K562 (cell line): Measurements from ENCODE around the gene BPNT1. TPM values are rescaled to one million over a fixed set of nuclear protein-coding genes. Genes with fewer than 3 reads are reported as not detected.
A peak's percentile ranks its signal among the peaks of the same experiment; 100 is the strongest.

Source experiments
- ARID2 ChIP-seq: fragments of 450-650 bp; IDR thresholded peaks from 2 replicates; pipeline ENCODE4 v1.6.1; 2017; ENCODE audit warnings: antibody characterized with exemption, mild to moderate bottlenecking
- CEBPG ChIP-seq, 3 experiments: fragments of 200-800 bp in 1 of 3; sonication (Bioruptor generic) in 1 of 3; sonication (generic) in 1 of 3; formaldehyde crosslinking in 1 of 3; IDR thresholded peaks in 2 of 3; conservative IDR thresholded peaks in 1 of 3; 2 replicates each; pipeline versions ENCODE4 v1.6.1 to v1.8.0; 2016 to 2022; ENCODE audit warnings: missing compliant biosample characterization in 2 of 3, missing genetic modification characterization in 2 of 3, mild to moderate bottlenecking in 1 of 3, missing genetic modification reagents in 1 of 3
- CEBPZ ChIP-seq: fragments of 150-350 bp; IDR thresholded peaks from 2 replicates; pipeline ENCODE4 v1.6.1; 2014; ENCODE audit warnings: low read depth, mild to moderate bottlenecking, low read length, borderline replicate concordance
- GATAD2B ChIP-seq: fragments of 450-650 bp; IDR thresholded peaks from 2 replicates; pipeline ENCODE4 v1.6.1; 2017; ENCODE audit warnings: mild to moderate bottlenecking, borderline replicate concordance
- NR0B1 ChIP-seq: fragments of 450-650 bp; IDR thresholded peaks from one replicate; pipeline ENCODE4 v1.6.1; 2018; ENCODE audit warnings: mild to moderate bottlenecking, moderate library complexity; ENCODE audit not compliant: partially characterized antibody
- NR3C1 ChIP-seq: sonication (generic); formaldehyde crosslinking; IDR thresholded peaks from 2 replicates; pipeline ENCODE4 v1.8.1; 2022; ENCODE audit warnings: missing genetic modification reagents
- PHF20 ChIP-seq: fragments of 450-650 bp; IDR thresholded peaks from 2 replicates; pipeline ENCODE4 v1.6.1; 2018; ENCODE audit not compliant: partially characterized antibody
- PHTF2 ChIP-seq: fragments of 250-450 bp; sonication (Bioruptor Pico); IDR thresholded peaks from 2 replicates; pipeline ENCODE4 v1.5.0; 2021; ENCODE audit warnings: mild to moderate bottlenecking
- PRDM10 ChIP-seq: fragments of 450-650 bp; IDR thresholded peaks from 2 replicates; pipeline ENCODE4 v1.6.1; 2018; ENCODE audit not compliant: partially characterized antibody
- PTTG1 ChIP-seq: fragments of 450-650 bp; IDR thresholded peaks from 2 replicates; pipeline ENCODE4 v1.6.1; 2016; ENCODE audit warnings: low read depth, mild to moderate bottlenecking, missing genetic modification characterization, missing compliant biosample characterization
- SMAD4 ChIP-seq: fragments of 250-450 bp; sonication (Bioruptor Pico); conservative IDR thresholded peaks from 2 replicates; pipeline ENCODE4 v1.8.0; 2021; ENCODE audit warnings: inconsistent platforms, mild to moderate bottlenecking, moderate library complexity
- U2AF1 ChIP-seq: fragments of 200-400 bp; formaldehyde crosslinking; optimal IDR thresholded peaks from 2 replicates; pipeline ENCODE3; 2017; ENCODE audit warnings: mild to moderate bottlenecking, low read depth, low read length, moderate library complexity
- USF2 ChIP-seq: sonication (generic); formaldehyde crosslinking; IDR thresholded peaks from 2 replicates; pipeline ENCODE4 v1.5.0; 2020; ENCODE audit warnings: missing genetic modification reagents
- YBX1 ChIP-seq: fragments of 450-650 bp; IDR thresholded peaks from 2 replicates; pipeline ENCODE4 v1.7.1; 2016; ENCODE audit warnings: mild to moderate bottlenecking
- polyA plus RNA-seq, 8 experiments: library from polyadenylated mRNA; depleted of rRNA in 4 of 8; stranded (reverse) in 5 of 8; unstranded in 3 of 8; fragments of >200 nt; fragmentation: Nextera tagmentation in 2 of 8; fragmentation: Illumina TruSeq in 1 of 8; extraction: Ambion mirVana in 2 of 8; extraction: Trizol in 1 of 8; gene quantifications; 2 replicates each; pipeline versions ENCODE4 v1.2.1 to v1.2.3, GENCODE V29; 2011 to 2014; ENCODE audit warnings: inconsistent platforms in 1 of 8, missing spikeins in 1 of 8
- total RNA-seq, 7 experiments: library from RNA; depleted of rRNA in 6 of 7; stranded (reverse); fragments of >200 nt in 6 of 7; fragmentation: Illumina TruSeq in 2 of 7; extraction: Trizol in 2 of 7; gene quantifications; 2 replicates each; pipeline versions ENCODE4 v1.2.1 to v1.2.3, GENCODE V29; 2011 to 2021; ENCODE audit warnings: low replicate concordance in 1 of 7

BPNT1 gene
- total and polyA plus RNA-seq, 9 of the 15 experiments (the other 6 are each of a cell fraction or from before 2014, with no cell fraction given) = 30.2 to 73.8 (median 40.5) TPM

- TF ChIP-seq YBX1 (no peak), SMAD4 (CRISPR knock-in tag) (peak; percentile 80), GATAD2B (no peak), CEBPG (CRISPR knock-in tag; IDR thresholded peaks at IDR 0.05) (peak; percentile 100), CEBPG (tag; conservative IDR thresholded peaks at IDR 0.05 in 1 of 2, IDR thresholded peaks at IDR 0.05 in 1 of 2) (peak; percentile 92 to 97), PRDM10 (peak; percentile 75), PHF20 (peak; percentile 92), PHTF2 (CRISPR knock-in tag) (no peak), CEBPZ (no peak), ARID2 (no peak), U2AF1 (peak; percentile 33), NR3C1 (CRISPR knock-in tag) (no peak), PTTG1 (no peak), USF2 (CRISPR knock-in tag) (no peak), NR0B1 (no peak)
Measured at GRCh38 chr1:220046052-220046930, 43.3 kb downstream of the BPNT1 start, which contains the start of gene EPRS1 (continued).
